Measurements from ENCODE around the gene UBE2E2. TPM values are rescaled to one million over a fixed set of nuclear protein-coding genes. Genes with fewer than 3 reads are reported as not detected.

The UBE2E2 gene
- total RNA-seq, 1 donor = 41.5 TPM

GRCh38 chr3:23242106-23242505 lies 39.0 kb downstream of the UBE2E2 start:
- no peak for DNase-seq (ENCODE audit: low read depth)
- TF ChIP-seq, protein P1, sequence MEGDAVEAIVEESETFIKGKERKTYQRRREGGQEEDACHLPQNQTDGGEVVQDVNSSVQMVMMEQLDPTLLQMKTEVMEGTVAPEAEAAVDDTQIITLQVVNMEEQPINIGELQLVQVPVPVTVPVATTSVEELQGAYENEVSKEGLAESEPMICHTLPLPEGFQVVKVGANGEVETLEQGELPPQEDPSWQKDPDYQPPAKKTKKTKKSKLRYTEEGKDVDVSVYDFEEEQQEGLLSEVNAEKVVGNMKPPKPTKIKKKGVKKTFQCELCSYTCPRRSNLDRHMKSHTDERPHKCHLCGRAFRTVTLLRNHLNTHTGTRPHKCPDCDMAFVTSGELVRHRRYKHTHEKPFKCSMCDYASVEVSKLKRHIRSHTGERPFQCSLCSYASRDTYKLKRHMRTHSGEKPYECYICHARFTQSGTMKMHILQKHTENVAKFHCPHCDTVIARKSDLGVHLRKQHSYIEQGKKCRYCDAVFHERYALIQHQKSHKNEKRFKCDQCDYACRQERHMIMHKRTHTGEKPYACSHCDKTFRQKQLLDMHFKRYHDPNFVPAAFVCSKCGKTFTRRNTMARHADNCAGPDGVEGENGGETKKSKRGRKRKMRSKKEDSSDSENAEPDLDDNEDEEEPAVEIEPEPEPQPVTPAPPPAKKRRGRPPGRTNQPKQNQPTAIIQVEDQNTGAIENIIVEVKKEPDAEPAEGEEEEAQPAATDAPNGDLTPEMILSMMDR (IDR thresholded peaks at IDR 0.05; ENCODE audit: insufficient read depth, low read depth, low read length) = no peak
- H3K4me3 ChIP-seq (ENCODE audit: low read depth, low read length) = no peak overlapping the region

- no peak for DNase-seq (ENCODE audit: low read depth)
- H3K4me3 ChIP-seq (ENCODE audit: low read depth, low read length) = no peak overlapping the region
- TF ChIP-seq, protein P1 (IDR thresholded peaks at IDR 0.05; ENCODE audit: insufficient read depth, low read depth, low read length) = no peak
These were observed 41.4 kb downstream of the UBE2E2 start for GRCh38 chr3:23244324-23245041.

- H3K4me3 ChIP-seq (ENCODE audit: low read depth, low read length) = no peak overlapping the region
- DNase-seq (ENCODE audit: low read depth) = no peak
- TF ChIP-seq, protein P1 (IDR thresholded peaks at IDR 0.05; ENCODE audit: insufficient read depth, low read depth, low read length) = no peak
These were observed 43.5 kb downstream of the UBE2E2 start for GRCh38 chr3:23246651-23247050.

- DNase-seq (ENCODE audit: low read depth) = no peak
- TF ChIP-seq, protein P1 (IDR thresholded peaks at IDR 0.05; ENCODE audit: insufficient read depth, low read depth, low read length) = no peak
- no peak overlapping the region for H3K4me3 ChIP-seq (ENCODE audit: low read depth, low read length)
These were observed 45.5 kb downstream of the UBE2E2 start for GRCh38 chr3:23248594-23249131.

DNA sequence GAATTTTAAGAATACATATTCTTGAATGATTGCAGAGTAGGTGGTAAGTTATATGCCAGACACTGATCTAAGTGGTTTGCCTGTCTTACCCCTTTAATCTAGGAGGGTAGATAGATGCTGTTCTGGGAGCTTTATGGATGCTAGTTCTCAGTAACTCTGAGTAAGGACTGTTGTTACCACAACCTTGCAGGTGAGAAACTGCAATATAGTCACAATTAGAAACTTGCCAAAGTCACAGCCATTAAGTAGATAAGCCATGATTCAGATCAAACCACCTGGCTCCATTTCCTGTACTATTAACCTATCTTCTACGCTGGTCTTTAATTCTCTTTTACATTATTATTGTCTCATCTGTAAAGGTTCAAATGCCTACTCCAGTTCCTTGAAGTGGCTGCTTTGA lies 46.8 kb downstream of the UBE2E2 start:
- no peak overlapping the region for H3K4me3 ChIP-seq (ENCODE audit: low read depth, low read length)
- DNase-seq (ENCODE audit: low read depth) = no peak
- TF ChIP-seq, protein P1 (IDR thresholded peaks at IDR 0.05; ENCODE audit: insufficient read depth, low read depth, low read length) = no peak

DNA sequence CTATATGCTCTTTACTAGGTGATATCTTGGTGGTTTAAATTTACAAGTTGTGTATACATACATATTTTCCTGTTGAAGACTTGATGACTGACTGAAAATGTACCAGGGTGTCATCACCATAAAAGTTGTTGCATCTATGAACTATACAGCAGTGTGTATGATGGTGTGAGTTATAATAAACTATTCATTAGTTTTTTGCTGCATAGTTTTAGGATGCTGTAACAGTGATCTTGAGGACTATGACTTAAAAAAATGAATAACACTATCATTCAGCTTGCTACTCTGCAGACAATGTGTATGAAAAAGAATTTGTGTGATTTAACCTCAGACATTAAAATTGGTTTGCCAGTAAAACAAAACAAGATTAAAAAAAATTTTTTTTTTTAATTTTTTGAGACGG lies 49.0 kb downstream of the UBE2E2 start:
- H3K4me3 ChIP-seq (ENCODE audit: low read depth, low read length) = no peak overlapping the region

More for the DNA sequence above, 49.0 kb downstream of the UBE2E2 start:
- TF ChIP-seq, protein P1 (IDR thresholded peaks at IDR 0.05; ENCODE audit: insufficient read depth, low read depth, low read length) = no peak
- DNase-seq (ENCODE audit: low read depth) = no peak

Measured in fibroblast of villous mesenchyme (primary cell).